GM18502 (cell line): ENCODE data around the gene LACTBL1.
"Not testable (repeated sequence)": the region's sequence is repeated elsewhere in the genome, so short reads cannot be mapped to it uniquely, and the experiment has no call there.

ENCODE experiments used
- ATAC-seq: cut with Tn5 transposase; IDR thresholded peaks from one replicate; pipeline ENCODE4 v1.9.1; 2021; ENCODE audit warnings: mild to moderate bottlenecking; ENCODE audit not compliant: unreplicated experiment, poor library complexity

LACTBL1 gene

DNA sequence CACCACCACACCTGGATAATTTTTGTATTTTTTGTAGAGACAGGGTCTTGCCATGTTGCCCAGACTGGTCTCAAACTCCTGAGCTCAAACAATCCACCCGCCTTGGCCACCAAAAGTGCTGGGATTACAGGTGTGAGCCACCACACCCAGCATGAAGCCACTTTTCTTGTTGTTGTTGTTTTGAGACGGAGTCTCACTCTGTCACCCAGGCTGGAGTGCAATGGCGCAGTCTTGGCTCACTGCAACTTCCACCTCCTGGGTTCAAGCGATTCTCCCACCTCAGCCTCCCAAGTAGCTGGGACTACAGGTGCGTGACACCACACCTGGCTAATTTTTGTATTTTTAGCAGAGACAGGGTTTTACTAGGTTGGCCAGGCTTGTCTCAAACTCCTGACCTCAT is 27.5 kb downstream of the LACTBL1 start:
- ATAC-seq, result not testable (repeated sequence)

DNA sequence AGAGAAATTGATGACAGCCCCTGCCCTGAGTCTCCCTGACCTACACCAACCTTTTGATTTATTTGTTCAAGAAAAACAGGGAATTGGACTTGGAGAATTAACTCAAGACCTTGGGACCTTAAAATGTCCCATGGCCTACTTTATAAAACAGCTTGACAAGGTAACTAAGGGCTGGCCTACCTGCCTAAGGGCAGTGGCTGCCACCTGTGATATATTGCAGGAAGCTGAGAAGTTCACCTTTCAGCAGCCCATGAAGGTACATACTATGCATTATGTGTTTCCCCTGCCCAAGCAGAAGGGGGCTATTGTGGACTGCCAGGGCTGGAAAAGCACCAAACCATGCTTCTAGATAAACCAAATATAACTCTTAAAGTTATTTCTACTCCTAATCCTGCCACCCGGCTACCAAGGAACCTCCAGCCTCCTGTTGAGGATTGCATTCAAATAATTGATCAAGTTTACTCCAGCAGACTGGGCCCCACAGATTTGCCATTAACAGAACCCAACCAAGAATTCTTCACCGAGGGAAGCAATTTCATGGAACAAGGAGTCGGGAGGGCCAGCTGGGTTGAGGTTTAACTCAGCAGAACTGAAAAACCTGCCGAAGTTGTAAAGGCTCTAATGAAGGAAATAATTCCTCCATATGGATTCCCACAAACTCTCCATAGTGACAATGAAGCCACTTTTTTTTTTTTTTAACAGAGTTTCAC is 28.2 kb downstream of the LACTBL1 start:
- no peak for ATAC-seq

DNA sequence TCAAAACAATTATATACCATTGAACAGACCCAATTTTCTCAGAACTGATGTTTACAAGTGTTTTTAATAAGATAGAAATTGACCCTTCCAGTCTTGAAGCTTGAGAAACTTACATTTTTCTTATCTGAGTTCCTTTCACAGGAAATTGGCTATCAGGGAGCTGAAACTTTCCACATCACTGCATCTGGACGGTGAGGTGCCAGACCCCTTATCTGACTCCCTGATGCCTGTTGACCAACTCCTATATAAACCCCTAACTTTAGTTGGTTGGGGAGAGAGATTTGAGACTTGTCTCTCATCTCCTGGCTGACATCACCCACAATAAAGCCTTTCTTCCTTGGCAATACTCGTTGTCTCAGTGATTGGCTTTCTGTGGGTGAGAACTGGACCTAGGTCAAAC is 31.4 kb downstream of the LACTBL1 start:
- ATAC-seq, result no peak

DNA sequence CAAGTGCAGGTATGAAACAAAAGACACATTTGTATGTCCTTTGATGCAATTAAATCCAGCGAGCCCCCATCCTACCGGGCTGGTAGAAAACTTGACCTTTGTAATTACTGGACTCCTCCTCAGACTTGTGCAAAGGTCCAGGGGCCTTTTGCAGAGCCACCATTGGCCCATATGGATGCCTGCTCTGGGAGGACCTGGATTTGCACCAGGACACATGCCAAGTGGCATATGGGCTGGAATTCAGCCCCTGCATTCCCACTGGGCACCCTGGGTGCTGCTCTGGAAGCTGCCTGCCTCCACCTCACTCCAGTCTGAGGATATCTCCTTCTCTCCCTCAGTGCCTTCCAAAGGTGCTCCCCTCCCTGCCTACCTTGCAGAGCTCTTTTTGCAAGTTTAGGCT is 36.0 kb downstream of the LACTBL1 start:
- ATAC-seq, result no peak

DNA sequence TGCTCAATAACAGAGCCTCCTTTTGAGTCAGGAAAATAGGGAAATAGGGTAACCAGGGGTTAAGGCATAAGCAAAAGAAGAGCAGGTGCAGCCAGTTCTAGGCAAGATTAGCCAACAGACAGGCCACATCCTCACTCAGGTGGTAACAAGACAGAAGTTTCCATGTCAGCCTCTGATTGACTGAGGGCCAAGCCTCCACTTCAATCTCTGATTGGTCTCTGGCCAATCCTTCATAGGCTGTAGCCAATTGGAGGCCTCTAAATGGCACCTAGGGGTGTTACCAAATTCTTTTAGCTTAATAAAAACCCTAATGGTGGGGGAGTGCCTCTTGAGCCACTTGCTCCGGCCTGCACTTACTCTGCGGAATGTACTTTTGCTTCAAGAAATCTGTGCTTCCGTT is 37.2 kb downstream of the LACTBL1 start:
- ATAC-seq, result no peak

DNA sequence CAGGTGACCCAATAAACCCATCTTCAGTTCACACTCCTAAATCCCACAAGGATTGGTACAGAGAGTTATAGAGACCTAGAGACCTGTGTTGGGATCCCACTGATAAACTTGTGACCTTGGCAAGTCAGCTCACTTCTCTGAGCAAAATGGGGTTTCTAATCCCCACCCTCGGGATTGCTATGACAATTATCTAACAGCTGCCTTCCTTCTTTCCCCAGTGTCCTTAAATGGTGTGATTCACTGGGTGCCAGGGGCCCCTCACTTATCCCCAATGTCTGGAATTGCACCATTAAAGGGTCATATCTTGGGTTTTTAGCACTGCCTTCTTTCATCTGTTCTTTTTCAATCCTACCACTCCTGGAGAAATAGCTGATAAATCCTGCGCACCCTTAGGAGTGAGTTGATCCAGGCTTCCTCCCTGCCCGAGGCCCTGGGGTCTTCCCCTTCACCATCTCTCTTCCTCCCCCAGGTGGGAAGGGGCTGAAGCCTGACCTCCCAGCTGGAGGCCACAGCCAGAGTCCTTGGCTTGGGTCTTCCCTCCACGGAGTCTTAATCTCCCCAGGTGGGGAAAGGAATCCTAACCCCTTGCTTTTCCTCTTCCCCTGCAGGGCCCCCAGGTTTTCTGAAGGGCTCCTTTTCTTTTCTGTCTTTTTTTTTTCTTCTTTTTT is 39.7 kb downstream of the LACTBL1 start:
- ATAC-seq, result no peak

DNA sequence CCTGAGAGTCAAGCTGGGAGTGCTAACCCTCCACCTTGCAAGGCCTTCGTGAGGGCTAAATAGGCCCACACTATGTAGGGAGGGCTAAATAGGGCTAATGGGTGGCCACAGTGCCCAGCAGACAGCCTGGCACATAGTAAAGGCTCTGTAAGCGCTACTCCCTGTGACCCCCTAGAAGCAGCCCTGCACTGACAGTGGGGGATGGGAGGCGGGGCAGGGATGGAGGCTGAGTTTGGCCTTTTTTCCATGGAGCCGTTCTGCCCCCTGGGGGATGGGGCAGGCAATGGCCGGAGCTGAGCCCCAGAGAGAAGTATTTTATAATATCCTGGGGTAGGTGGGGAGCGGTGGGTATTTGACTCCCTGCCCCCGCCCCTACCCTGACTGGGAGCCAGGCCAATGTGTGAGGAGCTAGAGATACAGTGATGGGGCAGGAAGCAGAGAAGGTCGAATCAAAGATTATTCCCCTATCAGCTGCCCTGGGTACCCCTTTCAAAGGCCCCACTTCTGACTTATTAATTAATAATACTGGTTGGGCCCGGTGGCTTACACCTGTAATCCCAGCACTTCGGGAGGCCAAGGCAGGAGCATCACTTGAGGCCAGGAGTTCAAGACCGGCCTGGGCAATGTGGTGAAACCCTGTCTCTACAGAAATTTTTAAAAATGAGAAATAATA is 42.3 kb downstream of the LACTBL1 start:
- ATAC-seq, result no peak

DNA sequence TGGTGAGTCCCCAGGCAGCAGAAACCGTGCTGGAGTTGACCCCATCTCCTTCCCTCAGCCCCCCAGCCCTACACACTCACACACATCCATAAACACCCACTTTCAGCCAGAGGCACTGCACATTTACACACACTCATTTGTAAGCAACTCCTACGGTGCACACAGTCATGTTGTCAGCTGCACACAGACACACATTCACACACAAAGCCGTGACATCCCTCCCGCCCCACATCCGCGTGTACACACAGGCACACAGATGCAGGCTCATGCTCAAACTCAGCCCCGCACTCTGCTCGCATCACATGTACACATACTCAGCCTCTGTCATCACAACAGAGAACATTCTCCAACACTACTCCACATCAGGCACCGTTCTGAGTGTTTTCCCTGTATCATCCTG is 47.6 kb downstream of the LACTBL1 start:
- no peak for ATAC-seq

DNA sequence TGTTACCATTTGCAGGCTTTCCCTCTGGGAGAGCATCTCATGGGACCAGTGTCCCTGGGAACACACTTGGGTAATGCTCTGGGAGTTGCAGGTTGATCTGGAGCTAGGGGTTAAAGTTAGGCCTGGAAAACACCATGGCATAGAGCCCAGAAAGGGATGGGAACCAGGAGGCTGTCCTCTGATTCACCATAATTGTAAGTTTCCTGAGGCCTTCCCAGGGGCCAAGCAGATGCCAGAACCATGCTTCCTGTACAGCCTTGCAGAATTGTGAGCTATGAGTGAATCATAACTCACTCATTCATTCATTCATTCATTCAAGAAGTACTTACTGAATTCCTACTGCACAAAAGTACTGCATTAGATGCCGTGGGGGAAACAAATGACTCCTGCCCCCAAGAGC is 50.0 kb downstream of the LACTBL1 start:
- ATAC-seq, result no peak

DNA sequence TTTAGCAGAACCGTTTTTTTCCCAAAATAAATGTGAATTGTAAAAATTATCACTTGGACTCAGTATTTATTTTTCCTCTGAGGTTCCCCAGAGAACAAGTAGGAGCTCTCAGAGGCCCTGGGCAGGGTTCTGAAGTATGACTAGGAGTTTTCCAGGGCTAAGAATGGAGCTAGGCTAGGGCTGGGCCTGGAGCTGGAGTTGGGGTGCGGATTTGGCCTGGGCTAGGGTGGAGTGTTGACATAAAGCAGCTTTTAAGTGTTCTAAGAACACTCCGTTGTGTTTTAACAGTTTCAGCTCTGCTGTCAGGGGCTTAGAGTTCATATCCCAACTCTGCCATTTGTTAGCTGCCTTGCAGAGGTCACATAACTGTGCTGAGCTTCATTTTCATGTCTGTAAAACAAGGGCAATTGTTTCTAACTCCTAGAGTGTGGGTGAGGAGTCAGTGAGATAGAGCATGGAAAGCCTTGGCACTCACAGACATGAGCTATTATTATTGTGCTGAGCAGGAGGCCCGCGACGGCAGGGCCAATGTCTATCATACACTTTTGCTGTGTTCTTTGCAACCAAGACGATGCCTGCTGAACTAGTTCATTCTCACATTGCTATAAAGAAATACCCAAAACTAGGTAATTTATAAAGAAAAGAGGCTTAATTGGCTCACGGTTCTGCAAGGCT is 51.1 kb downstream of the LACTBL1 start:
- no peak for ATAC-seq

DNA sequence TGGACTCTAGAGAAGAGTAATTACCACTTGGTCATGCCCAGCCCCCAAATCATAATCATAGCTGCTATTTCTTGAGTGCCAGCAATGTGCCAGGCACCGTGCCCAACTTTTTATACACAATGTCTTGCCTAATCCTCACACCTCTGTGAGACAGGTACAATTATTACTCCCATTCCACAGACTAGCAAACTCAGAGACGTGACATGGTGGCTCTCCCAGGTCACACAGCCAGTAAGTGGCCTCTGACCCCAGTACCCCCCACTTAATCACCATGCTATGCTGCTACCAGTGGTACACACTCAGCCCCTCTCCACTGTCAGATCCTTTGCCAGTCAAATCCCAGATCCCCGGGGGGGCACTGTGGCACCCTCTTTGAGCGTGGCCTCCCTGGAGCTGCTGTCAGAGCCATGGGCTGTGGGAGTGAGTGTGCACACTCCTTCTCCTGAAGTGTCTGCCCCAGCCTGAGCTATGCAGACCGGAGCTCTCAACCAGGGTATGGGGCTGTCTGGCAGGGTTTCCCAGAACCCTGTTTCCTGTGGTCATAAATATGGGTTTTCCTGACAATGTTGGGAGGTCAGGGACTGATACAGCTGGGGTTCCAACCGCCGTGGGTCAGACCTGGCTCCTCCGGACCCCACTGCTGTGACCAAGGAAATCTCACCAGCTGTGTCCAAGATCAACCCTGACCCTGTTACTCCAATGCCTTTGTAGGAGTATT is 51.8 kb downstream of the LACTBL1 start:
- no peak for ATAC-seq

DNA sequence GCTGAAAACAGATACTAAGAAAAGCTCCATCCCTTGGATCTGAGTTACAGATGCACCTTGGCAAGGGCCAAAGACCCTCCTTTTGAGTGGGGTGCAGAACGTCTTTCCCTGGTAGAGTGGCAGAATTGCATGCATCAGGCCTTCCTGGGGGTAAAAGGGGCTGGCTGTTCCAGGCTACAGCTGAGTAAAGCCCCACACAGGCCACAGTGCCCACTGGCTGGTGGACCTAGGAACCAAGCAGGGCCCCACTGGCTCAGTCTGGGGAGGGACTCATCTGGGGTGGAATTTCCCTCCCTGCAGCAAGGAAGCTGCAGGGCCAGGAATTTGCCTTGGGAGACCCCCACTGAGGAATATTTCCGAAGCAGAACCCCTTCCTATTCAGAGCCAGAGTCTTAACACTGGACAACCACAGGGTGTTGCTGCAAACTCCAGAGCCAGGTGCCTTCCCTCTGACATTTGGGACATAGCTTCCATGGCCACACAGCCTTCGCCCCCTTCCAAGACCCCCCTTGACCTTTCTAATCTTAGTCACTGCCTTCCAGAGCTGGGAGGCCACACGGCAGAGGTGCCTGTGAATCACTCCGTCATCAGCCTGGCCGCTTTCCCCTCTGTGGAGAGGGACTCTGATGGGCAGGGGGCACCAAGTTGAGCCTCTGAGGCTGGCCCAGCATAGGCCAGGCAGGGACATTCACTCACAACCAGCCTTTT is 52.5 kb downstream of the LACTBL1 start:
- ATAC-seq, result no peak

DNA sequence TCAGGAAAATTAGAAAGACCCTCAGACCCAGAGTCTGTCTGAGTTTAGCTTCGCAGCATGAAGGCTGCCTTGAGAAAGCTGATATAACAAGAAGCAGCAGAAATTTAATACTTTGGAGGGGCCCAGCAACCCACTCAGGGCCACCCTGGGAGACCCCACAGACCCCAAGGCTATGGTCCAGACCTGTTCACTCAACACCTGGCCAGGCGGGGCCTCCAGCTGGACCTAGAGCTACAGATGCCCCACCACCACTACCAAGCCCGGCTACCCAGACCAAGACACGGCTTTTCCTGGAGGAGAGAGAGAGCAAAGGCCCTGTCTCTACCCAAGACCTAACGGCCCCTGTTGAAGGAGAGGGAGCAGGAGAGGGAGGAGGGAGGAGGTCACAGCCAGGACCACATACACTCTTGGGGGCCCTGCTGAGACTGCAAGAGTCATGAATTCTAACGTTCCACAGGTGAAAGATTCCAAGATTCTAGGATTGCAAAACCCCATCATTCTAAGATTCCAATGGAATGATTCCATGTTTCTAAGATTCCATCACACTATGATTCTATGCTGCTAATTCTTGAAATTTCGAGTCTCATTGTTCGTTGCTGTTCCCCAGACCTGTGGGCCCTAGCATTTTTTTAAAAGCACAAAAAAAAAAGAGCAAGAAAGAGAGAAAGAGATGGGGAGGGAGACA is 53.2 kb downstream of the LACTBL1 start:
- no peak for ATAC-seq

DNA sequence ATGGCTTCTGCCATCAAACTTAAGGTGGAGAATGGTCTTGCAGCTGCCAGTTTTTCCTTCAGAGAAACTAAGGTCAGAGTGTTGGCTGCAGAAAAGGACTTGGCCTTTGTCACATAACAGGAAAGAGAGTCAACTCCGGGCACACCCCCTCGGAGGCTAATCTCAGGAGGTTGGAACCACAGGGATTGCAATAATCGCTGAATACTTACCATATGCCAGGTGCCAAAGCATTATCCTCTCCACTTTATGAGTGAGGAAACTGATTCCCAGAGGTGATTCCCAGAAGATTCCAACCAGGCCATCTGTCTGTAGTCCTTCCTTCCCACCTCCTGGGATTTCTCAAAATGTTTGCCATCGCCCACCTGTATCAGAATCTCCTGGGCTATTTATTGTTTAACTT is 54.0 kb downstream of the LACTBL1 start:
- ATAC-seq, result no peak

DNA sequence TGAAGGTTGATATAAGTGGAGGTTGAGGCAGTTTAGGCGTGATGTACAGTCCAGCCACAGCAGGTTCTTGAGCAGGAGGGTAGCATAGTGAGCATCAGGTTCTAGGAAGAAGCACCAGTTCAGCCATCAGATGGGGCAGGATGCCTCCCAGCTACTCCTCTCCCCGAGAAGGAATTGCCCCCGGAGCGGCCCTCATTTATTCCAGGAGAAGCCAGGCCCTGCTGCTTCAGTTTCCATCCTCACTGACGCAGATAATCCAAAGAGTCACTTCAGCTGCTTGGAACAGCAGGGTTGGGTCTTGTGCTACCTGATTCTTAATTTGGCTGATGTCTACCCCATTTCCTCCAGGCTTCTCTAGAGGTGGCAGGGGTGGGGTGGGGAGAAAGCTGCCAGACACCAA is 54.7 kb downstream of the LACTBL1 start:
- no peak for ATAC-seq

DNA sequence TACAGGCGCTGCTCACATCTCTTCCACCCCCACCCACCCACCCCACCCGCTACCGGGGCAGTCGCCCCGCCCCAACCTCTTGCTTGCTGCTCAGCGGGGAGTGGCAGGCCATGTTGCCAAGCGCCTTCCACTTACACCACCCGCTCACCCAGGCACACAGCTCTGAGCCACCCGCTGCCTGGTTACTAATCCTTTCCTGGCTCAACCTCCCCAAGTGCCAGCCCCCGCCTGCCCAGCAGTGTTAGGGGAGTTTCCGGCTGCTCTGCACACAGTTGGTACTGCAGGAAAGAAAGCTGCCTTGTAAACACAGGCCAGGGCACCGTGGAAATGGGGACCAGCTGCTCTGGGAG is 56.2 kb downstream of the LACTBL1 start:
- ATAC-seq, result no peak

DNA sequence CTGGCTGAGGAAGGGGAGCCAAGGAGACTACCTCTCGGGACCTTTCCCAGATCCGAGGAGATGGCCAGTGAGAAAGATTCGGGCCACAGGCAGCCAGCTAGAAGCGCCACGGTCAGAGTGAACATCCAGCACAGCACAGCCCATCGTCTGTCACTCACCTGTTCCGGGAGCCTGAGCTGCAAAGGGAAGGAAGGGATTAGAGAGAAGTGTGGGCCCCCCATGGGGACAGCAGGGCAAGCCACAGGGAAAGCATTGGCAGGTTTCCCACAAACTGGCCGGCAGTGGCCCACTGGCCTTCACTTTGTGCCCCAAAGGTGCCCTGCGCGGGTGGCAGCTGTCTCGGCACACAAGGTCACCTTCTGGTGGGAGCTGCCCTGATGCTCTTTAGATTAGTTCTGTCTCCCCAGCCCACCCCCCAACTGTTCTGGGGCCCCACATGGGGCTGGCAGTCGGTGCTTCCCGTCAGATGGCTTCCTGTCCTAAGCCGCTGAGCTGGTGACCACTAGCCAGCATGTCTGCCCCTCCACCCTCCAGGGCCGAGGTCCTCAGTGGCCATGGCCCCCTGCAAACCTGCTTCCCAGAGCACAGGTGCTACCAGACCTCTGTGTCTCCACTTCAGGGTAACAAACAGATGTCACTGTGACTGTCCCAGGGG is 56.7 kb downstream of the LACTBL1 start:
- ATAC-seq, result no peak

DNA sequence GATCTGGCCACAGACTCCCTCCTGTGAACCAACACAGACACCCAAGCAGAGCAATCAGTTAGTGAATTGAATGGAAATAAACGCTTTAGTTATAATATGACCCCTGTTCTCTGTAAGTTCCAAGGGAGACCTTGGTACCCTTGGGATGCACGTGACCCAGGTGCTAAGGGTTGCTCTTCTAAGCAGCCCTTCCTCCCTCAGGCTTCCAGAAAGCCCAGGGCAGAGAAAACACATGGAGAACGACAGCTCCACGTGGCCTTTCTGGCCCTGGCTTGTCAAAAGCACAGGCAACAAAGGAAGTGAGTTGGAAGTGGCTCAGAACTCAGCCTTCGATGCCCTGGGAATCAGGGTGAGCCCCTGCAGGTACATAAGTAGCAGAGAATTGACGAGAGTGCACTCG is 57.4 kb downstream of the LACTBL1 start:
- no peak for ATAC-seq

DNA sequence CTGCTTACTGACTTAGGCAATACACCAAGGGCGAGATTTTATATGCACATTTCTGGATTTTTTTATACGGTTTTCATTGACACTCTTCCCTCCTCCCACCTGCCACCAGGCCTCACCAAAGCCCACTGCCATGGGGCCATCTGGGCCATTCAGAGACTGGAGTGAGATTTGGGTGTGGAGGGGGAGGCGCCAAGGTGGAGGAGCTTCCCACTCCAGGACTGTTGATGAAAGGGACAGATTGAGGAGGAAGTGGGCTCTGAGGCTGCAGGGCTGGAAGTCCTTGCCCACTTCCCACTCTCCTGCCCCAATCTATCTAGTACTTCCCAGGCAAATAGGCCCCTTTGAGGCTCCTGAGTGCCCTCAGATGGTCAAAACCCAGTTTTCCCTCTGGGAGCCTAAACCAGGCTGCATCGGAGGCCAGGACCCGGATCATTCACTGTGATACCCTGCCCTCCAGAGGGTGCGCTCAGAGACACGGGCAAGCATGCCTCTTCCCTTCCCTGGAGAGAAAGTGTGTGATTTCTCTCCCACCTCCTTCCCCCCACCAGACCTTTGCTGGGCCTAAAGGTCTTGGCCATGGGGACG is 57.9 kb downstream of the LACTBL1 start:
- no peak for ATAC-seq
